Parathyroid adenoma (tissue), 2 donors: ENCODE measurements around the gene POU2F3.

Experiments
- H2AFZ ChIP-seq: fragments of 300-600 bp; sonication (generic); one replicate; pipeline ENCODE4 v1.7.0; 2017; ENCODE audit warnings: antibody characterized with exemption, mild to moderate bottlenecking
- H3K27ac ChIP-seq: fragments of 300-600 bp; sonication (generic); one replicate; pipeline ENCODE4 v1.7.0; 2017
- H3K27me3 ChIP-seq: fragments of 300-600 bp; sonication (generic); one replicate; pipeline ENCODE4 v1.7.0; 2017; ENCODE audit warnings: low read length; ENCODE audit not compliant: control insufficient read depth, insufficient read depth
- H3K36me3 ChIP-seq: fragments of 300-600 bp; sonication (generic); one replicate; pipeline ENCODE4 v1.7.0; 2017; ENCODE audit warnings: low read length; ENCODE audit not compliant: control insufficient read depth, insufficient read depth
- H3K4me1 ChIP-seq: fragments of 300-600 bp; sonication (generic); one replicate; pipeline ENCODE4 v1.7.0; 2017; ENCODE audit warnings: control low read depth
- H3K4me2 ChIP-seq: fragments of 300-600 bp; sonication (generic); one replicate; pipeline ENCODE4 v1.7.0; 2017; ENCODE audit warnings: low read length
- H3K4me3 ChIP-seq: fragments of 300-600 bp; sonication (generic); one replicate; pipeline ENCODE4 v1.7.0; 2017; ENCODE audit warnings: low read depth, low read length
- H3K79me2 ChIP-seq: fragments of 300-600 bp; sonication (generic); one replicate; pipeline ENCODE4 v1.7.0; 2017; ENCODE audit warnings: control low read depth
- H3K9ac ChIP-seq: fragments of 300-600 bp; sonication (generic); one replicate; pipeline ENCODE4 v1.7.0; 2017; ENCODE audit warnings: mild to moderate bottlenecking
- H3K9me3 ChIP-seq: fragments of 300-600 bp; sonication (generic); one replicate; pipeline ENCODE4 v1.7.0; 2017; ENCODE audit warnings: low read length; ENCODE audit not compliant: control insufficient read depth
- TF ChIP-seq, protein P1 (sequence below): fragments of 300-600 bp; sonication (generic); IDR thresholded peaks from one replicate; pipeline ENCODE4 v1.7.0; 2017; ENCODE audit warnings: antibody characterized with exemption, mild to moderate bottlenecking
- donor health status: primary hyperparathyroidism.

Gene POU2F3

DNA sequence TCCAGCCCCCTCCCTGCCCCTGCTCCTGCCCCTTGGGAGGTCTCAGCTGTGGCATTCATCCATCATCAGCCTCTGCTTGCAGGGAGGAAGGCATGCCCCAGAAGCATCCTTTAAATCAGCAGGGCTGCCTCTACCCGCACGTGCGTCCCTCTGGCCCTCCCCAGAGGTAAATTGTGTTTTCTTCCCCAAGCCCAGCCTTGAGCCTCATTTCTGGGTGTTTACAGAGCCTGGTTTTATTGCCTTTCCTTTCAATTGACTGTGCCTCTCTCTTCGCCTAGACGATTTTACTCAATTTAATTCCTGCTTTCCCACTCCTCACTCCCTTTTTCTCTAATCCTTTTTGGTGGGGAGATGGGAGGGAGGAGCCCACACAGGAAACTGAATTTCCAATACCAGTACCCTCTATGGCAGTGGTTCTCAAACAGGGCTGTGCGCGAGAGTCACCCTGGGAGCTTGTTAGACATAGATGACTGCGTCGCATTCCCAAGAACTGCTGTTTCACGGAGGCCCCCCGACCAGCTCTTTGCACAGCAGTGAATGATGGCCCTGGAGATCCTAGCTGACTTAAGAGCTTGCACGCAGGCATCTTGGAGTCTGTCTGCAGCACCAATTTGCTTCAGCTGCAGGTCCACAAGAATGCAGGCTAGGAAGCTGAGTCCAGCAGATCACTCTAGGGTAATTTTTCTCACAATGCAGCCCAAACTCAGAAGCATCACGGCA, 44.2 kb upstream of the POU2F3 start:
- H2AFZ ChIP-seq = no peak overlapping the region
- peaks cover 12% of the 10 kb centered on the region for H3K4me1 ChIP-seq
- no peaks in the 10 kb centered on the region for H3K9me3 ChIP-seq
- H3K9ac ChIP-seq = no peak overlapping the region
- H3K4me2 ChIP-seq = no peak overlapping the region
- no peaks in the 10 kb centered on the region for H3K79me2 ChIP-seq
- no peaks in the 10 kb centered on the region for H3K27me3 ChIP-seq
- TF ChIP-seq, protein P1, sequence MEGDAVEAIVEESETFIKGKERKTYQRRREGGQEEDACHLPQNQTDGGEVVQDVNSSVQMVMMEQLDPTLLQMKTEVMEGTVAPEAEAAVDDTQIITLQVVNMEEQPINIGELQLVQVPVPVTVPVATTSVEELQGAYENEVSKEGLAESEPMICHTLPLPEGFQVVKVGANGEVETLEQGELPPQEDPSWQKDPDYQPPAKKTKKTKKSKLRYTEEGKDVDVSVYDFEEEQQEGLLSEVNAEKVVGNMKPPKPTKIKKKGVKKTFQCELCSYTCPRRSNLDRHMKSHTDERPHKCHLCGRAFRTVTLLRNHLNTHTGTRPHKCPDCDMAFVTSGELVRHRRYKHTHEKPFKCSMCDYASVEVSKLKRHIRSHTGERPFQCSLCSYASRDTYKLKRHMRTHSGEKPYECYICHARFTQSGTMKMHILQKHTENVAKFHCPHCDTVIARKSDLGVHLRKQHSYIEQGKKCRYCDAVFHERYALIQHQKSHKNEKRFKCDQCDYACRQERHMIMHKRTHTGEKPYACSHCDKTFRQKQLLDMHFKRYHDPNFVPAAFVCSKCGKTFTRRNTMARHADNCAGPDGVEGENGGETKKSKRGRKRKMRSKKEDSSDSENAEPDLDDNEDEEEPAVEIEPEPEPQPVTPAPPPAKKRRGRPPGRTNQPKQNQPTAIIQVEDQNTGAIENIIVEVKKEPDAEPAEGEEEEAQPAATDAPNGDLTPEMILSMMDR = no peak
- no peaks in the 10 kb centered on the region for H3K36me3 ChIP-seq
- H3K4me3 ChIP-seq = no peak overlapping the region
- no peak overlapping the region for H3K27ac ChIP-seq

DNA sequence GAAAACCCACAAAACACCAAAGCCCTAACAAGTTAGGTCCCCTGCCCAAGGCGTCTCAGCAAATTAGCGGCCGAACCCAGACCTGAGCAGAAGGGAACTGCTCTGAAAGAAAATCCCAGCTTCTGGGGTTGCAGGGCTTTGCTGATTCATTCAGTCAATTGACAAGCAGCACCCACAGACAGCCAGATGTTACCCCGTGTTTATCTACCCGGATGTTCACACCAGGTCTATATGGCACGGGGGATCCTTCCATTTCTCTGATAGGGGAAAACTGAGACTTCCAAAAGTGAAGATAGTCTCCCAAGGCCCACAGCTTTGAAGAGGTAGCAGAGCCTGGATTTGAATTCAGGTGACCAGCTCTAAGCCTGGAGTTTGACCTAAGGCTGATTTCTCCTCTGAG, 43.1 kb upstream of the POU2F3 start:
- Histone ChIP-seq H3K9ac (no peak overlapping the region), H3K27ac (no peak overlapping the region), H3K27me3 (no peaks in the 10 kb centered on the region), H3K36me3 (no peaks in the 10 kb centered on the region), H3K4me1 (peaks cover 12% of the 10 kb centered on the region), H2AFZ (no peak overlapping the region), H3K4me3 (no peak overlapping the region), H3K9me3 (no peaks in the 10 kb centered on the region), H3K4me2 (no peak overlapping the region), H3K79me2 (no peaks in the 10 kb centered on the region)
- TF ChIP-seq, protein P1 = no peak

DNA sequence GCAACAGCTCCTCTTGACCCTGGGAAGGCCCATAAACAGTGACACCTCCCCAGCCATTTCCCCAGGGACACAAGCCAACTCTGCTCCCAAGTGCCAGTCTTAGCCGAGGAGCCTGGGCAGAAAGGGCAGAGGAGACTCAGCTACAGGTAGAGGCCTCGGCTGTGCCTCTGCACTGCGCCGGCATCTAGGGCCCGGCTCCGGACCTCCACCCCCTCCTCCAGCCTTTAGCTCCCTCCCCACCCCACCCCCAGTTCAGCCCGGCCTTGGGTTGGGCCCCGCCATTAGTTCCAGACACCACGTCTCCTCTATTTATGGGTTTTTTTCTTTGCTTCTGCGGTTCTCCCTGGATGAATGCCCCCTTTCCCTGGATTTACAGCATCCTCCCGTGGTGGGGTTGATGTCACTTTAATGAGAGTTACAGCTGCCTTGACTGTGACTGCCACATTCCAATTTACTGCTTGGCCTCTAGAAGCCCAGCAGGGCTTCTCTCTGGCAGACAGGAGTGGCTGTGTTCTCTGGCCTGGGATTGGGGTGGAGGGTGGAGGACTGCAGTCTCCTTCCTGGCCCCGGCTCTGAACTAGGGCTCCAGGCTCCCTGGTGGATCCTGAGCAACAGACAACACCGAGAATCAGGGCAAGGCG, 42.6 kb upstream of the POU2F3 start:
- Histone ChIP-seq H3K79me2 (no peaks in the 10 kb centered on the region), H3K27ac (no peak overlapping the region), H3K4me1 (peaks cover 12% of the 10 kb centered on the region), H3K4me3 (no peak overlapping the region), H3K4me2 (no peak overlapping the region), H2AFZ (no peak overlapping the region), H3K9me3 (no peaks in the 10 kb centered on the region), H3K9ac (no peak overlapping the region), H3K27me3 (no peaks in the 10 kb centered on the region), H3K36me3 (no peaks in the 10 kb centered on the region)
- TF ChIP-seq, protein P1 = no peak

DNA sequence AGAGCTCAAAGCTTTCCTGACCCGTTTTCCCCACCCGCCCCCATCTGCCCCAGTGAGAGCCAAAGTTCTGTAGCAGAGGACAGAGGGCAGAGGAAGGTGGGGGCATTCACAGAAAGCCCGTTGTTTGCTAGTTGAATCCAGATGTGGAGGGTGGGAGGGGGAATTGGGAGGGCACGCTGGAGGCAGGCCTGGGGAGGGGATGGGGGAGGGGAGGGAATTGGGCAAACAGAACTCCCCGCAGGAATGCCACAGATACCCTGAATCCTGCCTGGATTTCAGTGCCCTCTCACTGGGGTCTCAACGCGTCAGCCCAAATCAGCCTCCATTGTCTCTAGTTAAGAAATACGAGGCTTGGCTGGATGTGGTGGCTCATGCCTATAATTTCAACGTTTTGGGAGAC, 42.0 kb upstream of the POU2F3 start:
- Histone ChIP-seq H3K36me3 (no peaks in the 10 kb centered on the region), H3K79me2 (no peaks in the 10 kb centered on the region), H3K9ac (no peak overlapping the region), H3K4me1 (peaks cover 7% of the 10 kb centered on the region), H3K4me3 (no peak overlapping the region), H2AFZ (no peak overlapping the region), H3K9me3 (no peaks in the 10 kb centered on the region), H3K4me2 (no peak overlapping the region), H3K27ac (no peak overlapping the region), H3K27me3 (no peaks in the 10 kb centered on the region)
- TF ChIP-seq, protein P1 = no peak

DNA sequence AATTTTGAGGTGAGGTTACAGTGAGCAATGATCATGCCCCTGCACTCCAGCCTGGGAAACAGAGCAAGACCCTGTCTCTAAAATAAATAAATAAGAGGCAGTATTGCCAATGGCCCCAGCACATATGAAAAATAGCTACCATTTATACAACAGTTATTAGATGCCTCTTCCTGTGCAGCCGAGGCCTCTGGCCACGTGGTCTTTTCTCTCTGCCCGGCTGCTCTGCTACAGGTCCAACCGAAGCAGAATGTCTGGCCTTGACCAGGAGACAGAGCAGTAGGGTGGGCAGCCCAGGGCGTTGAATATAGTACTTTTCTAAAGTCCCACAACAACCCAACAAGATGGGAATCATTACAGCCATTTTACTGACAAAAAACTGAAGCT, 41.5 kb upstream of the POU2F3 start:
- no peak overlapping the region for H3K27ac ChIP-seq
- no peak overlapping the region for H2AFZ ChIP-seq
- H3K9ac ChIP-seq = no peak overlapping the region
- no peak overlapping the region for H3K4me2 ChIP-seq
- no peak overlapping the region for H3K4me3 ChIP-seq
- H3K36me3 ChIP-seq = no peaks in the 10 kb centered on the region
- TF ChIP-seq, protein P1 = no peak
- H3K27me3 ChIP-seq = no peaks in the 10 kb centered on the region
- peaks cover 2% of the 10 kb centered on the region for H3K4me1 ChIP-seq
- no peaks in the 10 kb centered on the region for H3K9me3 ChIP-seq
- no peaks in the 10 kb centered on the region for H3K79me2 ChIP-seq
